Measurements from ENCODE around the gene PGAP6. TPM values are rescaled to one million over a fixed set of nuclear protein-coding genes. Genes with fewer than 3 reads are reported as not detected.
"Not testable (repeated sequence)": the region's sequence is repeated elsewhere in the genome, so short reads cannot be mapped to it uniquely, and the experiment has no call there.

Gene PGAP6
- total and polyA plus RNA-seq, 2 of the 4 experiments (the other 2 are of a cell fraction) = 49.1 to 124 TPM

DNA sequence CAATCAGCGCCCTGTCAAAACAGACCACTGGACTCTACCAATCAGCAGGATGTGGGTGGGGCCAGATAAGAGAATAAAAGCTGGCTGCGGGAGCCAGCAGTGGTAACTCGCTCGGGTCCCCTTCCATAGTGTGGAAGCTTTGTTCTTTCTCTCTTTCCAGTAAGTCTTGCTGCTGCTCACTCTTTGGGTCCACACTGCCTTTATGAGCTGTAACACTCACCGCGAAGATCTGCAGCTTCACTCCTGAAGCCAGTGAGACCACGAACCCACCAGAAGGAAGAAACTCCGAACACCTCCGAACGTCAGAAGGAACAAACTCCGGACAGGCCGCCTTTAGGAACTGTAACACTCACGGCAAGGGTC, 39.8 kb downstream of the PGAP6 start:
- H3K27me3 ChIP-seq (ENCODE audit: control insufficient read depth, insufficient read depth, low read length); H3K9me1 ChIP-seq (ENCODE audit: insufficient read depth, low read length); H3K4me1 ChIP-seq (ENCODE audit: control insufficient read depth, insufficient read depth, low read length); BruUV-seq (replicated peaks); H3K9ac ChIP-seq (ENCODE audit: low read depth, low read length); ATAC-seq (ENCODE audit: low read depth); H3K27ac ChIP-seq (ENCODE audit: insufficient read depth, low read length); H2AFZ ChIP-seq (replicated peaks; ENCODE audit: low read length, poor library complexity); H4K91ac ChIP-seq (ENCODE audit: insufficient read depth, low read depth, low read length); H3K4ac ChIP-seq (ENCODE audit: low read depth, low read length); H3K14ac ChIP-seq (replicated peaks; ENCODE audit: low read depth, low read length); H2BK5ac ChIP-seq (ENCODE audit: low read depth, low read length, poor library complexity, severe bottlenecking); dilution Hi-C loops (cut with HindIII; ENCODE audit: low sequenced_read_pairs, unreplicated experiment); POLR2A ChIA-PET (ENCODE audit: unreplicated experiment); H3K4me3 ChIP-seq (ENCODE audit: insufficient read depth, low read depth, low read length); in situ Hi-C loops (cut with MboI; ENCODE audit: low sequenced_read_pairs); H2AK5ac ChIP-seq (ENCODE audit: low read depth, low read length); H4K5ac ChIP-seq (ENCODE audit: low read depth, low read length); H4K8ac ChIP-seq (ENCODE audit: low read depth in 2 of 2, low read length in 2 of 2); H3K23ac ChIP-seq (ENCODE audit: low read depth, low read length); H2BK15ac ChIP-seq (ENCODE audit: low read depth, low read length); CTCF ChIA-PET; H2AK9ac ChIP-seq (replicated peaks; ENCODE audit: low read depth, low read length, poor library complexity); DNase-seq; H3K56ac ChIP-seq (ENCODE audit: extremely low read depth, insufficient read depth, low read length); H2BK120ac ChIP-seq (ENCODE audit: low read depth, low read length); H3K9me3 ChIP-seq (ENCODE audit: control insufficient read depth, insufficient read depth, low read length); H3K18ac ChIP-seq (ENCODE audit: low read depth, low read length); H3K4me2 ChIP-seq (ENCODE audit: low read depth, low read length); H2BK20ac ChIP-seq (ENCODE audit: low read depth, low read length); intact Hi-C loops (cut with micrococcal nuclease): not testable (repeated sequence)
- WGBS, 2 experiments (ENCODE audit: extremely low coverage in 2 of 2, insufficient read length in 1 of 2) = 89% methylated on average over 9 of the region's 13 CpGs; no CpG with 5 or more reads in 1 of the 2 experiments
- H4K20me1 ChIP-seq (ENCODE audit: insufficient read depth, low read length) = peaks cover 72% of the 10 kb centered on the region
- peaks cover 17 to 77% of the 10 kb centered on the region in 2 experiments for H3K79me1 ChIP-seq (ENCODE audit: low read depth in 1 of 2, low read length in 2 of 2)
- H3K36me3 ChIP-seq (ENCODE audit: control insufficient read depth, insufficient read depth, low read length) = peaks cover 14% of the 10 kb centered on the region

DNA sequence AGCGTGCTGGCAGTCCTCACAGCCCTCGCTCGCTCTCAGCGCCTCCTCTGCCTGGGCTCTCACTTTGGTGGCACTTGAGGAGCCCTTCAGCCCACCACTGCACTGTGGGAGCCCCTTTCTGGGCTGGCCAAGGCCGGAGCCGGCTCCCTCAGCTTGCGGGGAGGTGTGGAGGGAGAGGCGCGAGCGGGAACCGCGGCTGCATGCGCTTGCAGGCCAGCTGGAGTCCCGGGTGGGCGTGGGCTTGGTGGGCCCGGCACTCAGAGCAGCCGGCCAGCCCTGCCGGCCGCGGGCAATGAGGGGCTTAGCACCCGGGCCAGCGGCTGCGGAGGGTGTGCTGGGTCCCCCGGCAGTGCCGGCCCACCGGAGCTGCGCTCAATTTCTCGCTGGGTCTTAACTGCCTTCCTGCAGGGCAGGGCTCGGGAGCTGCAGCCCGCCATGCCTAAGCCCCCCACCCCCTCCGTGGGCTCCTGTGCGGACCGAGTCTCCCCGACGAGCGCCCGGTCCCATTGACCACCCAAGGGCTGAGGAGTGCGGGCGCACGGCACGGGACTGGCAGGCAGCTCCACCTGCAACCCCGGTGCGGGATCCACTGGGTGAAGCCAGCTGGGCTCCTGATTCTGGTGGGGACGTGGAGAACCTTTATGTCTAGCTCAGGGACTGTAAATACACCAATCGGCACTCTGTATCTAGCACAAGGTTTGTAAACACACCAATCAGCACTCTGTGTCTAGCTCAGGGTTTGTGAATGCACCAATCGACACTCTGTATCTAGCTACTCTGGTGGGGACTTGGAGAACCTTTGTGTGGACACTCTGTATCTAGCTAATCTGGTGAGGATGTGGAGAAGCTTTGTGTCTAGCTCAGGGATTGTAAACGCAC, 40.4 kb downstream of the PGAP6 start:
- H2AK9ac ChIP-seq (replicated peaks; ENCODE audit: low read depth, low read length, poor library complexity); in situ Hi-C loops (cut with MboI; ENCODE audit: low sequenced_read_pairs); BruUV-seq (replicated peaks); H3K56ac ChIP-seq (ENCODE audit: extremely low read depth, insufficient read depth, low read length); H3K4me1 ChIP-seq (ENCODE audit: control insufficient read depth, insufficient read depth, low read length); ATAC-seq (ENCODE audit: low read depth); H3K14ac ChIP-seq (replicated peaks; ENCODE audit: low read depth, low read length); H2AK5ac ChIP-seq (ENCODE audit: low read depth, low read length); H4K91ac ChIP-seq (ENCODE audit: insufficient read depth, low read depth, low read length); H3K27ac ChIP-seq (ENCODE audit: insufficient read depth, low read length); H4K5ac ChIP-seq (ENCODE audit: low read depth, low read length); H2BK5ac ChIP-seq (ENCODE audit: low read depth, low read length, poor library complexity, severe bottlenecking); H2BK120ac ChIP-seq (ENCODE audit: low read depth, low read length); intact Hi-C loops (cut with micrococcal nuclease); H3K4ac ChIP-seq (ENCODE audit: low read depth, low read length); H4K8ac ChIP-seq (ENCODE audit: low read depth in 2 of 2, low read length in 2 of 2); CTCF ChIA-PET; H2AFZ ChIP-seq (replicated peaks; ENCODE audit: low read length, poor library complexity); H3K9me1 ChIP-seq (ENCODE audit: insufficient read depth, low read length); DNase-seq; H2BK20ac ChIP-seq (ENCODE audit: low read depth, low read length); H3K18ac ChIP-seq (ENCODE audit: low read depth, low read length); H3K4me3 ChIP-seq (ENCODE audit: insufficient read depth, low read depth, low read length); H3K27me3 ChIP-seq (ENCODE audit: control insufficient read depth, insufficient read depth, low read length); dilution Hi-C loops (cut with HindIII; ENCODE audit: low sequenced_read_pairs, unreplicated experiment); H3K9me3 ChIP-seq (ENCODE audit: control insufficient read depth, insufficient read depth, low read length); H3K4me2 ChIP-seq (ENCODE audit: low read depth, low read length); POLR2A ChIA-PET (ENCODE audit: unreplicated experiment); H2BK15ac ChIP-seq (ENCODE audit: low read depth, low read length); H3K9ac ChIP-seq (ENCODE audit: low read depth, low read length); H3K23ac ChIP-seq (ENCODE audit: low read depth, low read length): not testable (repeated sequence)
- H3K79me1 ChIP-seq (ENCODE audit: low read depth in 1 of 2, low read length in 2 of 2) = peaks cover 17 to 73% of the 10 kb centered on the region in 2 experiments
- 97% methylated on average over 28 of the region's 47 CpGs; no CpG with 5 or more reads in 1 of the 2 experiments for WGBS, 2 experiments (ENCODE audit: extremely low coverage in 2 of 2, insufficient read length in 1 of 2)
- H4K20me1 ChIP-seq (ENCODE audit: insufficient read depth, low read length) = peaks cover 67% of the 10 kb centered on the region
- peaks cover 12% of the 10 kb centered on the region for H3K36me3 ChIP-seq (ENCODE audit: control insufficient read depth, insufficient read depth, low read length)
